Upper lobe of left lung (tissue), 6 donors: ENCODE measurements around the gene VEZT. TPM values are rescaled to one million over a fixed set of nuclear protein-coding genes. Genes with fewer than 3 reads are reported as not detected.

ENCODE experiments used
- ATAC-seq, 2 donors: fragments of 200-7000 bp; cut with Tn5 transposase; one replicate each; pipeline ENCODE4 v1.9.1; 2022; ENCODE audit warnings: mild to moderate bottlenecking in 2 of 2, moderate library complexity in 2 of 2; ENCODE audit not compliant: low FRiP score in 2 of 2
- DNase-seq, 2 donors: peaks; one replicate each; pipeline ENCODE4 v3.0.0-alpha.2; 2019 to 2020
- H3K27ac ChIP-seq, 4 donors: fragments of 200-600 bp; sonication (generic); one replicate each; pipeline ENCODE4 v1.5.1; 2016 to 2019
- H3K27me3 ChIP-seq, 4 donors: fragments of 200-600 bp; sonication (generic); one replicate each; pipeline ENCODE4 v1.5.1; 2017 to 2019
- H3K36me3 ChIP-seq, 4 donors: fragments of 200-600 bp; sonication (generic); one replicate each; pipeline ENCODE4 v1.5.1; 2016 to 2019
- H3K4me1 ChIP-seq, 4 donors: fragments of 200-600 bp; sonication (generic); one replicate each; pipeline ENCODE4 v1.5.1; 2018 to 2019
- H3K4me3 ChIP-seq, 4 donors: fragments of 200-600 bp; sonication (generic); one replicate each; pipeline ENCODE4 v1.5.1; 2017 to 2019; ENCODE audit warnings: mild to moderate bottlenecking in 2 of 4, moderate library complexity in 1 of 4
- H3K9me3 ChIP-seq, 4 donors: fragments of 200-600 bp; sonication (generic); one replicate each; pipeline ENCODE4 v1.5.1; 2018 to 2019
- CTCF ChIP-seq, 6 experiments: fragments of 450-650 bp in 4 of 6; fragments of 200-600 bp in 2 of 6; sonication (generic) in 2 of 6; IDR thresholded peaks; one replicate each; pipeline ENCODE4 v1.5.1; 2016 to 2019; ENCODE audit warnings: antibody characterized with exemption in 6 of 6
- EP300 ChIP-seq, 4 donors: sonication (generic); formaldehyde crosslinking; IDR thresholded peaks; one replicate each; pipeline ENCODE4 v1.5.1; 2017; ENCODE audit warnings: antibody characterized with exemption in 4 of 4, control low read depth in 2 of 4
- POLR2A ChIP-seq, 4 donors: fragments of 450-650 bp; IDR thresholded peaks; one replicate each; pipeline ENCODE4 v1.5.1; 2016 to 2017; ENCODE audit warnings: antibody characterized with exemption in 4 of 4, mild to moderate bottlenecking in 2 of 4
- POLR2AphosphoS5 ChIP-seq, 2 donors: sonication (generic); formaldehyde crosslinking; IDR thresholded peaks; one replicate each; pipeline ENCODE4 v1.5.1; 2017; ENCODE audit warnings: antibody characterized with exemption in 2 of 2
- WGBS, 2 donors: methylation state at CpG; one replicate each; pipeline ENCODE4 v1.1.5; 2017 to 2018; 5-methylcytosine and 5-hydroxymethylcytosine counted together
- total RNA-seq, 6 donors: library from RNA; depleted of rRNA in 4 of 6; stranded (reverse); fragments of >200 nt in 4 of 6; gene quantifications; one replicate each; pipeline versions ENCODE4 v1.1.0 to v1.2.1, GENCODE V29; 2016 to 2021
- donor health status: DM: no; HTN: no; CAD: no; lungs with moderate emphysema.
- donor health status: DM: no; HTN: yes; CAD: no; lungs with severe emphysema.

The VEZT gene
- total RNA-seq, 6 donors from 2014 or later = 29.6 to 119 (median 69.5) TPM

- Histone ChIP-seq H3K27me3 (no peaks in the 10 kb centered on the region), H3K4me1 (peaks cover 0 to 43% (median 9%) of the 10 kb centered on the region in 4 donors), H3K36me3 (no peaks in the 10 kb centered on the region), H3K4me3 (no peak overlapping the region), H3K9me3 (no peaks in the 10 kb centered on the region), H3K27ac (no peak overlapping the region)
- DNase-seq (no peak), ATAC-seq (no peak)
- no peak for TF ChIP-seq POLR2A (IDR thresholded peaks at IDR 0.05)
- TF ChIP-seq CTCF (IDR thresholded peaks at IDR 0.05) = no peak
- TF ChIP-seq EP300 (IDR thresholded peaks at IDR 0.05) = no peak
- TF ChIP-seq POLR2AphosphoS5 (IDR thresholded peaks at IDR 0.05) = no peak
- 60 to 72% methylated on average over 4 of the region's 4 CpGs for WGBS, 2 donors
These were observed 99.2 kb downstream of the VEZT start for GRCh38 chr12:95316798-95317197.

GRCh38 chr12:95318071-95318545, 100.5 kb downstream of the VEZT start:
- no peaks in the 10 kb centered on the region for H3K9me3 ChIP-seq
- WGBS, 2 donors = 66 to 77% methylated on average over 2 of the region's 2 CpGs
- peaks cover 0 to 51% (median 10%) of the 10 kb centered on the region in 4 donors for H3K4me1 ChIP-seq
- no peaks in the 10 kb centered on the region for H3K36me3 ChIP-seq
- peak in 2 of 4 donors; percentile 16 to 62 for TF ChIP-seq EP300 (IDR thresholded peaks at IDR 0.05)
- no peak for TF ChIP-seq POLR2A (IDR thresholded peaks at IDR 0.05)
- ATAC-seq = peak; percentile 51 to 76
- H3K4me3 ChIP-seq = no peak overlapping the region
- no peak for DNase-seq
- H3K27ac ChIP-seq = peak overlapping the region; percentile 45 to 72 (median 64)
- H3K27me3 ChIP-seq = no peaks in the 10 kb centered on the region

- Histone ChIP-seq H3K27ac (peak overlapping the region in 3 of 4 donors; percentile 18 to 52 (median 45)), H3K27me3 (no peaks in the 10 kb centered on the region), H3K4me3 (no peak overlapping the region), H3K36me3 (no peaks in the 10 kb centered on the region), H3K4me1 (peaks cover 0 to 56% (median 10%) of the 10 kb centered on the region in 4 donors), H3K9me3 (no peaks in the 10 kb centered on the region)
- DNase-seq (no peak), ATAC-seq (peak; percentile 56 to 68)
- WGBS, 2 donors = 80 to 84% methylated on average over 1 of the region's 1 CpG
- TF ChIP-seq CTCF (IDR thresholded peaks at IDR 0.05) (no peak), POLR2A (IDR thresholded peaks at IDR 0.05) (no peak), EP300 (IDR thresholded peaks at IDR 0.05) (no peak), POLR2AphosphoS5 (IDR thresholded peaks at IDR 0.05) (no peak)
These were observed 102.2 kb downstream of the VEZT start for GRCh38 chr12:95319694-95320331.

- TF ChIP-seq CTCF (IDR thresholded peaks at IDR 0.05) = no peak
- no peak for TF ChIP-seq POLR2A (IDR thresholded peaks at IDR 0.05)
- TF ChIP-seq POLR2AphosphoS5 (IDR thresholded peaks at IDR 0.05) = no peak
- no peak for TF ChIP-seq EP300 (IDR thresholded peaks at IDR 0.05)
- Histone ChIP-seq H3K36me3 (no peaks in the 10 kb centered on the region), H3K27me3 (no peaks in the 10 kb centered on the region), H3K4me1 (peaks cover 0 to 47% (median 4%) of the 10 kb centered on the region in 4 donors), H3K9me3 (no peaks in the 10 kb centered on the region), H3K4me3 (no peak overlapping the region), H3K27ac (no peak overlapping the region)
- no peak for DNase-seq
- no peak for ATAC-seq
- 57 to 71% methylated on average over 3 of the region's 3 CpGs for WGBS, 2 donors
These were observed 104.1 kb downstream of the VEZT start for GRCh38 chr12:95321516-95322246.

GRCh38 chr12:95322326-95322725, 104.7 kb downstream of the VEZT start:
- Histone ChIP-seq H3K27me3 (no peaks in the 10 kb centered on the region), H3K36me3 (no peaks in the 10 kb centered on the region), H3K4me3 (no peak overlapping the region), H3K9me3 (no peaks in the 10 kb centered on the region), H3K27ac (no peak overlapping the region), H3K4me1 (peaks cover 0 to 42% (median 4%) of the 10 kb centered on the region in 4 donors)
- no peak for ATAC-seq
- TF ChIP-seq EP300 (IDR thresholded peaks at IDR 0.05) (no peak), CTCF (IDR thresholded peaks at IDR 0.05) (no peak), POLR2AphosphoS5 (IDR thresholded peaks at IDR 0.05) (no peak), POLR2A (IDR thresholded peaks at IDR 0.05) (no peak)
- no peak for DNase-seq
- WGBS, 2 donors = 62 to 87% methylated on average over 4 of the region's 4 CpGs
